ENCODE measurements around the gene RRP9.

DNA sequence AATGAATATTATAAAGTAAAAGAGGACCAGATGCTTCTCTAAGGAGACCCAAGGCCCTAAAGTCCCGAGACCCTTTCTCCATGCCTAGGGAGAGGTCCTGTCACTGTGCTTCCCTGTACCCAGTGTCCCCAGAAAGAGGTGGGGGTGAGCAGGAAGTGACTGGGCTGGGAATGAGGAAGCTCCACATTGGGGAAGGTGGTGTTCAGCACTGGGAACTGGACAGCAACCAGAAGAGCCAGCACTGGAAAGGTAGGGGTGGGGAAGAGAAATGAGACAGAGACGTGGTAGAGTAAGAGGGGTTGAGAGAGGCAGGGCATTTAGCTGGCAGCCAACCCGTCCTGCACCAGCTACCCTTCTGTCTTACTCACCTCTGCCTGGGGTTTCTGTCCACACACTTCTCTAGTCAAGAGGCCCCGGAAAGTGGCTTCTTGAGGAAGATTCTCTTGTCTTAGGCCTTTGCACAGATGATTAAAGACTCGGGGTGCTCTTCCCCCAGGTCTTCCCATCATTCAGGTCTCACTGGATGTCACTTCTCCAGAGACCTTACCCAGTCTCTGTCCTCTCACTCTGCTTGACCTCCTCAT, 12.2 kb downstream of the RRP9 start:
- TF ChIP-seq POLR2A (IDR thresholded peaks at IDR 0.05; ENCODE audit: low read length) = no peak
- no peak for TF ChIP-seq GATA1 (IDR thresholded peaks at IDR 0.05; ENCODE audit: low read depth, low read length)

Data from erythroblast (primary cell).